DND-41 (cell line): ENCODE measurements around the gene DHDDS.

Source experiments
- ATAC-seq: fragments of 200-7000 bp; cut with Tn5 transposase; 3 replicates; pipeline ENCODE4 v1.9.1; 2021; ENCODE audit warnings: low read depth; ENCODE audit not compliant: insufficient read depth
- DNase-seq: peaks from one replicate; pipeline ENCODE4 v3.0.0-alpha.2; 2020
- H2AFZ ChIP-seq: 2 replicates; pipeline ENCODE4 v1.6.0; 2012; ENCODE audit warnings: low read depth, low read length
- H3K27ac ChIP-seq: 2 replicates; pipeline ENCODE4 v1.5.1; 2012; ENCODE audit warnings: low read length, inconsistent platforms
- H3K27me3 ChIP-seq: fragments of 200-600 bp; sonication (generic); 2 replicates; pipeline ENCODE4 v1.6.0; 2012; ENCODE audit warnings: low read length, mild to moderate bottlenecking, inconsistent platforms; ENCODE audit not compliant: insufficient read depth, poor library complexity
- H3K36me3 ChIP-seq: 2 replicates; pipeline ENCODE4 v1.5.1; 2012; ENCODE audit warnings: low read length, inconsistent platforms; ENCODE audit not compliant: insufficient read depth
- H3K4me1 ChIP-seq: 2 replicates; pipeline ENCODE4 v1.5.1; 2012; ENCODE audit warnings: mild to moderate bottlenecking, low read length; ENCODE audit not compliant: insufficient read depth
- H3K4me2 ChIP-seq: 2 replicates; pipeline ENCODE4 v1.6.0; 2012; ENCODE audit warnings: mild to moderate bottlenecking, moderate library complexity, low read length, inconsistent platforms; ENCODE audit not compliant: insufficient read depth
- H3K4me3 ChIP-seq, 2 experiments: fragments of 200-600 bp in 1 of 2; shearing (Covaris generic) in 1 of 2; 2 replicates each; pipeline ENCODE4 v1.5.1; 2012 to 2016; ENCODE audit warnings: inconsistent platforms in 2 of 2, low read length in 2 of 2, mild to moderate bottlenecking in 2 of 2, low read depth in 1 of 2, moderate library complexity in 1 of 2
- H3K79me2 ChIP-seq: 2 replicates; pipeline ENCODE4 v1.6.0; 2012; ENCODE audit warnings: low read length, inconsistent platforms; ENCODE audit not compliant: insufficient read depth
- H3K9ac ChIP-seq: 2 replicates; pipeline ENCODE4 v1.6.0; 2012; ENCODE audit warnings: low read depth, mild to moderate bottlenecking, inconsistent platforms, low read length, moderate library complexity
- H3K9me3 ChIP-seq: 2 replicates; pipeline ENCODE4 v1.5.1; 2012; ENCODE audit warnings: low read length, moderate library complexity, mild to moderate bottlenecking, inconsistent platforms; ENCODE audit not compliant: insufficient read depth, severe bottlenecking
- H4K20me1 ChIP-seq: 2 replicates; pipeline ENCODE4 v1.6.0; 2012; ENCODE audit warnings: low read length; ENCODE audit not compliant: insufficient read depth
- CTCF ChIP-seq: IDR thresholded peaks from 2 replicates; pipeline ENCODE4 v1.5.1; 2012; ENCODE audit warnings: borderline replicate concordance, low read length, moderate library complexity, mild to moderate bottlenecking; ENCODE audit not compliant: poor library complexity, severe bottlenecking; ENCODE audit errors: extremely low read depth
- EZH2 ChIP-seq: IDR thresholded peaks from 3 replicates; pipeline ENCODE4 v1.6.1; 2012; ENCODE audit warnings: borderline replicate concordance, low read depth, mild to moderate bottlenecking, moderate library complexity, low read length, inconsistent platforms; ENCODE audit not compliant: severe bottlenecking

The DHDDS gene

GRCh38 chr1:26493267-26493666, 61.1 kb downstream of the DHDDS start:
- Histone ChIP-seq H3K27ac (no peak overlapping the region), H3K4me2 (no peak overlapping the region)

GRCh38 chr1:26493938-26494337, 61.8 kb downstream of the DHDDS start:
- Histone ChIP-seq H3K79me2 (no peaks in the 10 kb centered on the region), H3K4me2 (no peak overlapping the region), H3K27ac (no peak overlapping the region), H3K9ac (no peak overlapping the region), H3K4me3 (no peak overlapping the region), H3K36me3 (no peaks in the 10 kb centered on the region), H2AFZ (no peak overlapping the region), H4K20me1 (no peaks in the 10 kb centered on the region), H3K27me3 (no peaks in the 10 kb centered on the region), H3K9me3 (no peaks in the 10 kb centered on the region), H3K4me1 (no peaks in the 10 kb centered on the region)
- no peak for ATAC-seq
- TF ChIP-seq CTCF, result no peak
- TF ChIP-seq EZH2, result no peak
- no peak for DNase-seq

More at GRCh38 chr1:26493267-26493666, 61.1 kb downstream of the DHDDS start:
- no peaks in the 10 kb centered on the region for H3K27me3 ChIP-seq
- H3K4me3 ChIP-seq, result no peak overlapping the region
- no peaks in the 10 kb centered on the region for H3K36me3 ChIP-seq
- DNase-seq (no peak), ATAC-seq (no peak)
- H3K9me3 ChIP-seq, result no peaks in the 10 kb centered on the region
- TF ChIP-seq CTCF (no peak), EZH2 (no peak)
- no peak overlapping the region for H3K9ac ChIP-seq
- H3K4me1 ChIP-seq, result no peaks in the 10 kb centered on the region
- no peaks in the 10 kb centered on the region for H3K79me2 ChIP-seq
- H4K20me1 ChIP-seq, result no peaks in the 10 kb centered on the region
- H2AFZ ChIP-seq, result no peak overlapping the region

GRCh38 chr1:26496861-26497260, 64.7 kb downstream of the DHDDS start:
- H3K4me3 ChIP-seq, result no peak overlapping the region
- no peaks in the 10 kb centered on the region for H3K36me3 ChIP-seq
- H2AFZ ChIP-seq, result no peak overlapping the region
- no peak overlapping the region for H3K9ac ChIP-seq
- H3K79me2 ChIP-seq, result peaks cover 10% of the 10 kb centered on the region; the same call in 1 of the 2 replicates
- H3K27ac ChIP-seq, result no peak overlapping the region
- no peaks in the 10 kb centered on the region for H3K9me3 ChIP-seq
- H3K4me1 ChIP-seq, result peaks cover 24% of the 10 kb centered on the region
- no peak overlapping the region for H3K4me2 ChIP-seq
- no peak for DNase-seq
- ATAC-seq, result no peak
- H3K27me3 ChIP-seq, result no peaks in the 10 kb centered on the region
- TF ChIP-seq EZH2, result no peak
- H4K20me1 ChIP-seq, result no peaks in the 10 kb centered on the region

- Histone ChIP-seq H3K9ac (no peak overlapping the region), H3K4me1 (peaks cover 27% of the 10 kb centered on the region), H4K20me1 (no peaks in the 10 kb centered on the region), H3K4me2 (no peak overlapping the region), H3K27me3 (no peaks in the 10 kb centered on the region), H2AFZ (no peak overlapping the region), H3K79me2 (peaks cover 10% of the 10 kb centered on the region; the same call in 1 of the 2 replicates), H3K9me3 (no peaks in the 10 kb centered on the region), H3K27ac (no peak overlapping the region), H3K4me3 (no peak overlapping the region), H3K36me3 (no peaks in the 10 kb centered on the region)
- no peak for DNase-seq
- TF ChIP-seq EZH2 (no peak), CTCF (no peak)
- no peak for ATAC-seq
These were observed 66.8 kb downstream of the DHDDS start for GRCh38 chr1:26498894-26499293.
